ENCODE measurements around the gene COX20. TPM values are rescaled to one million over a fixed set of nuclear protein-coding genes. Genes with fewer than 3 reads are reported as not detected.

The COX20 gene
- polyA plus RNA-seq, 3 donors = 15.8 to 21.6 (median 17.9) TPM

- no peaks in the 10 kb centered on the region for H3K36me3 Mint-ChIP-seq
- Histone ChIP-seq H2AFZ (ENCODE audit: insufficient read depth, low read depth, low read length, poor library complexity, severe bottlenecking) (no peak overlapping the region), H4K20me1 (ENCODE audit: insufficient read depth, low read length) (no peaks in the 10 kb centered on the region), H3K4me1 (ENCODE audit: control insufficient read depth in 1 of 2, insufficient read depth in 2 of 2, low read length in 2 of 2) (peaks cover 10 to 11% of the 10 kb centered on the region in 2 donors), H3K27me3 (ENCODE audit: control insufficient read depth in 2 of 2, insufficient read depth in 2 of 2, low read length in 2 of 2) (no peaks in the 10 kb centered on the region), H3K9me3 (replicated peaks in 1 of 2; ENCODE audit: control insufficient read depth in 1 of 2, insufficient read depth in 1 of 2, low read length in 2 of 2) (no peaks in the 10 kb centered on the region), H3K79me2 (ENCODE audit: insufficient read depth, low read length) (peaks cover 14% of the 10 kb centered on the region), H3K36me3 (replicated peaks in 1 of 2; ENCODE audit: control insufficient read depth in 1 of 2, insufficient read depth in 2 of 2, low read length in 2 of 2) (no peaks in the 10 kb centered on the region), H3K27ac (ENCODE audit: low read depth in 1 of 2, low read length in 2 of 2) (no peak overlapping the region), H3K9ac (ENCODE audit: insufficient read depth, low read length, poor library complexity, severe bottlenecking) (no peak overlapping the region), H3K4me2 (replicated peaks; ENCODE audit: extremely low read depth, low read length, poor library complexity, severe bottlenecking) (no peak overlapping the region), H3K4me3 (replicated peaks in 1 of 3; ENCODE audit: low read depth in 2 of 3, low read length in 3 of 3) (no peak overlapping the region)
- H3K9me3 Mint-ChIP-seq = peaks cover 0 to 3% (median 0%) of the 10 kb centered on the region in 7 donors
- H3K4me3 Mint-ChIP-seq = no peak overlapping the region
- peaks cover 12% of the 10 kb centered on the region for H3K4me1 Mint-ChIP-seq
- H3K27me3 Mint-ChIP-seq (ENCODE audit: low read depth in 3 of 3) = peaks cover 0 to 1% (median 0%) of the 10 kb centered on the region in 3 donors
- H3K27ac Mint-ChIP-seq = no peak overlapping the region
- TF ChIP-seq CTCF (IDR thresholded peaks at IDR 0.05) = no peak
- no CpG with 5 or more reads among the region's 4 CpGs for WGBS (ENCODE audit: insufficient coverage)
- no peak for DNase-seq
- intact Hi-C loops (cut with micrococcal nuclease) = loop anchor here (5.0 to 10.0 kb wide), 4 partner anchors 47 to 215 kb away; partner anchors contain the start of gene DESI2 (in 1 of the 2)
Measured at GRCh38 chr1:244869950-244870349, 34.5 kb downstream of the COX20 start.

- Mint-ChIP-seq H3K9me3 (peaks cover 0 to 3% (median 0%) of the 10 kb centered on the region in 7 donors), H3K36me3 (no peaks in the 10 kb centered on the region), H3K27me3 (ENCODE audit: low read depth in 3 of 3) (peaks cover 0 to 2% (median 0%) of the 10 kb centered on the region in 3 donors), H3K4me3 (no peak overlapping the region), H3K27ac (no peak overlapping the region), H3K4me1 (no peaks in the 10 kb centered on the region)
- no peaks in the 10 kb centered on the region for H3K36me3 ChIP-seq (replicated peaks in 1 of 2; ENCODE audit: control insufficient read depth in 1 of 2, insufficient read depth in 2 of 2, low read length in 2 of 2)
- no peaks in the 10 kb centered on the region for H3K4me1 ChIP-seq (ENCODE audit: control insufficient read depth in 1 of 2, insufficient read depth in 2 of 2, low read length in 2 of 2)
- H4K20me1 ChIP-seq (ENCODE audit: insufficient read depth, low read length) = no peaks in the 10 kb centered on the region
- no peaks in the 10 kb centered on the region for H3K79me2 ChIP-seq (ENCODE audit: insufficient read depth, low read length)
- no peak overlapping the region for H2AFZ ChIP-seq (ENCODE audit: insufficient read depth, low read depth, low read length, poor library complexity, severe bottlenecking)
- no peak overlapping the region for H3K4me3 ChIP-seq (replicated peaks in 1 of 3; ENCODE audit: low read depth in 2 of 3, low read length in 3 of 3)
- H3K9me3 ChIP-seq (replicated peaks in 1 of 2; ENCODE audit: control insufficient read depth in 1 of 2, insufficient read depth in 1 of 2, low read length in 2 of 2) = no peaks in the 10 kb centered on the region
- no peak for DNase-seq
- no peak overlapping the region for H3K4me2 ChIP-seq (replicated peaks; ENCODE audit: extremely low read depth, low read length, poor library complexity, severe bottlenecking)
- H3K9ac ChIP-seq (ENCODE audit: insufficient read depth, low read length, poor library complexity, severe bottlenecking) = no peak overlapping the region
- intact Hi-C loops (cut with micrococcal nuclease) = no loop called here
- no peak for TF ChIP-seq CTCF (IDR thresholded peaks at IDR 0.05)
- no peaks in the 10 kb centered on the region for H3K27me3 ChIP-seq (ENCODE audit: control insufficient read depth in 2 of 2, insufficient read depth in 2 of 2, low read length in 2 of 2)
- H3K27ac ChIP-seq (ENCODE audit: low read depth in 1 of 2, low read length in 2 of 2) = no peak overlapping the region
- WGBS (ENCODE audit: insufficient coverage) = 100% methylated on average over 2 of the region's 7 CpGs
Measured at GRCh38 chr1:244874974-244875579, 39.6 kb downstream of the COX20 start.
